Measurements from ENCODE around the gene SLAIN2.

DNA sequence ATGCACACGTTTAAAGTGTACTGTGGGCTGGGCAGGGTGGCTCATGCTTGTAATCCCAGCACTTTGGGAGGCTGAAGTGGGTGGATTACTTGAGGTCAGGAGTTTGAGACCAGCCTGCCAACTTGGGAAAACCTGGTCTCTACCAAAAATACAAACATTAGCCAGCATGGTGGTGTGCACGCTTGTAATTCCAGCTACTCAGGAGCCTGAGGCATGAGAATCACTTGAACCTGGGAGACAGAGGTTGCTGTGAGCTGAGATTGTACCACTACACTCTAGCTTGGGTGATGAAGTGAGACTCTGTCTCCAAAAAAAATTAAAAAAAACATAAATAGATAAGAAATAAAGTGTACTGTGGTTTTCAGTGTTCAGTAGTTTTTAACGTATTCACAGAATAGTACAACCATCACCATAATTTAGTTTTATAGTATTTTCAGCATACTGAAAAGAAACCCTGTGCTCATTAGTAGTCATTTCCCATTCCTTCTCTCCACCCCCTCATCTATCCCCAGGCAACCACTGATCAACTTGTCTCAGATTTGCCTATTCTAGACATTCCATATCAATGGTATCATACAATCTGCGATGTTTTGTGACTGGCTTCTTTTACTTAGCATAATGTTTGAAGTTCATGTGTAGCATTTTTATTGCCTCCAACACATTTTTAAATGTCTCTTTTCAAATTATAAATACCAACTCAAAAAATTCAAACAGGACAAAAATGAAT, 19.1 kb downstream of the SLAIN2 start:
- TF ChIP-seq EZH2 (IDR thresholded peaks at IDR 0.05; ENCODE audit: low read depth, unreplicated experiment) (no peak), POLR2AphosphoS5 (IDR thresholded peaks at IDR 0.05; ENCODE audit: low read depth) (no peak), ZNF331 (CRISPR knock-in tag; IDR thresholded peaks at IDR 0.05; ENCODE audit: low read depth) (no peak), EZH2phosphoT487 (IDR thresholded peaks at IDR 0.05; ENCODE audit: unreplicated experiment) (no peak), JUNB (IDR thresholded peaks at IDR 0.05; ENCODE audit: unreplicated experiment) (no peak), STAT1 (IDR thresholded peaks at IDR 0.05; ENCODE audit: unreplicated experiment) (no peak), CREB1 (CRISPR knock-in tag; IDR thresholded peaks at IDR 0.05; ENCODE audit: low read depth) (no peak), ZNF114 (CRISPR knock-in tag; IDR thresholded peaks at IDR 0.05) (no peak), NANOG (IDR thresholded peaks at IDR 0.05; ENCODE audit: borderline replicate concordance) (no peak)
- TF ChIP-seq, protein P1, sequence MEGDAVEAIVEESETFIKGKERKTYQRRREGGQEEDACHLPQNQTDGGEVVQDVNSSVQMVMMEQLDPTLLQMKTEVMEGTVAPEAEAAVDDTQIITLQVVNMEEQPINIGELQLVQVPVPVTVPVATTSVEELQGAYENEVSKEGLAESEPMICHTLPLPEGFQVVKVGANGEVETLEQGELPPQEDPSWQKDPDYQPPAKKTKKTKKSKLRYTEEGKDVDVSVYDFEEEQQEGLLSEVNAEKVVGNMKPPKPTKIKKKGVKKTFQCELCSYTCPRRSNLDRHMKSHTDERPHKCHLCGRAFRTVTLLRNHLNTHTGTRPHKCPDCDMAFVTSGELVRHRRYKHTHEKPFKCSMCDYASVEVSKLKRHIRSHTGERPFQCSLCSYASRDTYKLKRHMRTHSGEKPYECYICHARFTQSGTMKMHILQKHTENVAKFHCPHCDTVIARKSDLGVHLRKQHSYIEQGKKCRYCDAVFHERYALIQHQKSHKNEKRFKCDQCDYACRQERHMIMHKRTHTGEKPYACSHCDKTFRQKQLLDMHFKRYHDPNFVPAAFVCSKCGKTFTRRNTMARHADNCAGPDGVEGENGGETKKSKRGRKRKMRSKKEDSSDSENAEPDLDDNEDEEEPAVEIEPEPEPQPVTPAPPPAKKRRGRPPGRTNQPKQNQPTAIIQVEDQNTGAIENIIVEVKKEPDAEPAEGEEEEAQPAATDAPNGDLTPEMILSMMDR (conservative IDR thresholded peaks at IDR 0.05; ENCODE audit: low read depth in 2 of 2) = no peak
- TF ChIP-seq, protein P2, sequence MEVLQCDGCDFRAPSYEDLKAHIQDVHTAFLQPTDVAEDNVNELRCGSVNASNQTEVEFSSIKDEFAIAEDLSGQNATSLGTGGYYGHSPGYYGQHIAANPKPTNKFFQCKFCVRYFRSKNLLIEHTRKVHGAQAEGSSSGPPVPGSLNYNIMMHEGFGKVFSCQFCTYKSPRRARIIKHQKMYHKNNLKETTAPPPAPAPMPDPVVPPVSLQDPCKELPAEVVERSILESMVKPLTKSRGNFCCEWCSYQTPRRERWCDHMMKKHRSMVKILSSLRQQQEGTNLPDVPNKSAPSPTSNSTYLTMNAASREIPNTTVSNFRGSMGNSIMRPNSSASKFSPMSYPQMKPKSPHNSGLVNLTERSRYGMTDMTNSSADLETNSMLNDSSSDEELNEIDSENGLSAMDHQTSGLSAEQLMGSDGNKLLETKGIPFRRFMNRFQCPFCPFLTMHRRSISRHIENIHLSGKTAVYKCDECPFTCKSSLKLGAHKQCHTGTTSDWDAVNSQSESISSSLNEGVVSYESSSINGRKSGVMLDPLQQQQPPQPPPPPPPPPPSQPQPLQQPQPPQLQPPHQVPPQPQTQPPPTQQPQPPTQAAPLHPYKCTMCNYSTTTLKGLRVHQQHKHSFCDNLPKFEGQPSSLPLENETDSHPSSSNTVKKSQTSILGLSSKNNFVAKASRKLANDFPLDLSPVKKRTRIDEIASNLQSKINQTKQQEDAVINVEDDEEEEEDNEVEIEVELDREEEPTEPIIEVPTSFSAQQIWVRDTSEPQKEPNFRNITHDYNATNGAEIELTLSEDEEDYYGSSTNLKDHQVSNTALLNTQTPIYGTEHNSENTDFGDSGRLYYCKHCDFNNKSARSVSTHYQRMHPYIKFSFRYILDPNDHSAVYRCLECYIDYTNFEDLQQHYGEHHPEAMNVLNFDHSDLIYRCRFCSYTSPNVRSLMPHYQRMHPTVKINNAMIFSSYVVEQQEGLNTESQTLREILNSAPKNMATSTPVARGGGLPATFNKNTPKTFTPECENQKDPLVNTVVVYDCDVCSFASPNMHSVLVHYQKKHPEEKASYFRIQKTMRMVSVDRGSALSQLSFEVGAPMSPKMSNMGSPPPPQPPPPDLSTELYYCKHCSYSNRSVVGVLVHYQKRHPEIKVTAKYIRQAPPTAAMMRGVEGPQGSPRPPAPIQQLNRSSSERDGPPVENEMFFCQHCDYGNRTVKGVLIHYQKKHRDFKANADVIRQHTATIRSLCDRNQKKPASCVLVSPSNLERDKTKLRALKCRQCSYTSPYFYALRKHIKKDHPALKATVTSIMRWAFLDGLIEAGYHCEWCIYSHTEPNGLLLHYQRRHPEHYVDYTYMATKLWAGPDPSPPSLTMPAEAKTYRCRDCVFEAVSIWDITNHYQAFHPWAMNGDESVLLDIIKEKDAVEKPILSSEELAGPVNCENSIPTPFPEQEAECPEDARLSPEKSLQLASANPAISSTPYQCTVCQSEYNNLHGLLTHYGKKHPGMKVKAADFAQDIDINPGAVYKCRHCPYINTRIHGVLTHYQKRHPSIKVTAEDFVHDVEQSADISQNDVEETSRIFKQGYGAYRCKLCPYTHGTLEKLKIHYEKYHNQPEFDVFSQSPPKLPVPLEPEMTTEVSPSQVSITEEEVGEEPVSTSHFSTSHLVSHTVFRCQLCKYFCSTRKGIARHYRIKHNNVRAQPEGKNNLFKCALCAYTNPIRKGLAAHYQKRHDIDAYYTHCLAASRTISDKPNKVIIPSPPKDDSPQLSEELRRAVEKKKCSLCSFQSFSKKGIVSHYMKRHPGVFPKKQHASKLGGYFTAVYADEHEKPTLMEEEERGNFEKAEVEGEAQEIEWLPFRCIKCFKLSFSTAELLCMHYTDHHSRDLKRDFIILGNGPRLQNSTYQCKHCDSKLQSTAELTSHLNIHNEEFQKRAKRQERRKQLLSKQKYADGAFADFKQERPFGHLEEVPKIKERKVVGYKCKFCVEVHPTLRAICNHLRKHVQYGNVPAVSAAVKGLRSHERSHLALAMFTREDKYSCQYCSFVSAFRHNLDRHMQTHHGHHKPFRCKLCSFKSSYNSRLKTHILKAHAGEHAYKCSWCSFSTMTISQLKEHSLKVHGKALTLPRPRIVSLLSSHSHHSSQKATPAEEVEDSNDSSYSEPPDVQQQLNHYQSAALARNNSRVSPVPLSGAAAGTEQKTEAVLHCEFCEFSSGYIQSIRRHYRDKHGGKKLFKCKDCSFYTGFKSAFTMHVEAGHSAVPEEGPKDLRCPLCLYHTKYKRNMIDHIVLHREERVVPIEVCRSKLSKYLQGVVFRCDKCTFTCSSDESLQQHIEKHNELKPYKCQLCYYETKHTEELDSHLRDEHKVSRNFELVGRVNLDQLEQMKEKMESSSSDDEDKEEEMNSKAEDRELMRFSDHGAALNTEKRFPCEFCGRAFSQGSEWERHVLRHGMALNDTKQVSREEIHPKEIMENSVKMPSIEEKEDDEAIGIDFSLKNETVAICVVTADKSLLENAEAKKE (CRISPR knock-in tag; IDR thresholded peaks at IDR 0.05) = no peak
- TF ChIP-seq, protein P3, sequence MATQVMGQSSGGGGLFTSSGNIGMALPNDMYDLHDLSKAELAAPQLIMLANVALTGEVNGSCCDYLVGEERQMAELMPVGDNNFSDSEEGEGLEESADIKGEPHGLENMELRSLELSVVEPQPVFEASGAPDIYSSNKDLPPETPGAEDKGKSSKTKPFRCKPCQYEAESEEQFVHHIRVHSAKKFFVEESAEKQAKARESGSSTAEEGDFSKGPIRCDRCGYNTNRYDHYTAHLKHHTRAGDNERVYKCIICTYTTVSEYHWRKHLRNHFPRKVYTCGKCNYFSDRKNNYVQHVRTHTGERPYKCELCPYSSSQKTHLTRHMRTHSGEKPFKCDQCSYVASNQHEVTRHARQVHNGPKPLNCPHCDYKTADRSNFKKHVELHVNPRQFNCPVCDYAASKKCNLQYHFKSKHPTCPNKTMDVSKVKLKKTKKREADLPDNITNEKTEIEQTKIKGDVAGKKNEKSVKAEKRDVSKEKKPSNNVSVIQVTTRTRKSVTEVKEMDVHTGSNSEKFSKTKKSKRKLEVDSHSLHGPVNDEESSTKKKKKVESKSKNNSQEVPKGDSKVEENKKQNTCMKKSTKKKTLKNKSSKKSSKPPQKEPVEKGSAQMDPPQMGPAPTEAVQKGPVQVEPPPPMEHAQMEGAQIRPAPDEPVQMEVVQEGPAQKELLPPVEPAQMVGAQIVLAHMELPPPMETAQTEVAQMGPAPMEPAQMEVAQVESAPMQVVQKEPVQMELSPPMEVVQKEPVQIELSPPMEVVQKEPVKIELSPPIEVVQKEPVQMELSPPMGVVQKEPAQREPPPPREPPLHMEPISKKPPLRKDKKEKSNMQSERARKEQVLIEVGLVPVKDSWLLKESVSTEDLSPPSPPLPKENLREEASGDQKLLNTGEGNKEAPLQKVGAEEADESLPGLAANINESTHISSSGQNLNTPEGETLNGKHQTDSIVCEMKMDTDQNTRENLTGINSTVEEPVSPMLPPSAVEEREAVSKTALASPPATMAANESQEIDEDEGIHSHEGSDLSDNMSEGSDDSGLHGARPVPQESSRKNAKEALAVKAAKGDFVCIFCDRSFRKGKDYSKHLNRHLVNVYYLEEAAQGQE (IDR thresholded peaks at IDR 0.05; ENCODE audit: unreplicated experiment) = no peak
- TF ChIP-seq, protein P4, sequence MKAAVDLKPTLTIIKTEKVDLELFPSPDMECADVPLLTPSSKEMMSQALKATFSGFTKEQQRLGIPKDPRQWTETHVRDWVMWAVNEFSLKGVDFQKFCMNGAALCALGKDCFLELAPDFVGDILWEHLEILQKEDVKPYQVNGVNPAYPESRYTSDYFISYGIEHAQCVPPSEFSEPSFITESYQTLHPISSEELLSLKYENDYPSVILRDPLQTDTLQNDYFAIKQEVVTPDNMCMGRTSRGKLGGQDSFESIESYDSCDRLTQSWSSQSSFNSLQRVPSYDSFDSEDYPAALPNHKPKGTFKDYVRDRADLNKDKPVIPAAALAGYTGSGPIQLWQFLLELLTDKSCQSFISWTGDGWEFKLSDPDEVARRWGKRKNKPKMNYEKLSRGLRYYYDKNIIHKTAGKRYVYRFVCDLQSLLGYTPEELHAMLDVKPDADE (IDR thresholded peaks at IDR 0.05) = no peak

Data from GM23338 (cell line).